Stimulated activated CD8-positive, alpha-beta memory T cell treated with anti-CD3 and anti-CD28 coated beads, Interleukin-12 subunit alpha, Interleukin-12 subunit beta, amount 100 ng/mL, for 24 hours (primary cell): ENCODE data around the gene RP2.

ENCODE experiments used
- DNase-seq: peaks from one replicate; pipeline ENCODE4 v3.0.0-alpha.2; 2020; ENCODE audit errors: extremely low read depth

RP2 gene

DNA sequence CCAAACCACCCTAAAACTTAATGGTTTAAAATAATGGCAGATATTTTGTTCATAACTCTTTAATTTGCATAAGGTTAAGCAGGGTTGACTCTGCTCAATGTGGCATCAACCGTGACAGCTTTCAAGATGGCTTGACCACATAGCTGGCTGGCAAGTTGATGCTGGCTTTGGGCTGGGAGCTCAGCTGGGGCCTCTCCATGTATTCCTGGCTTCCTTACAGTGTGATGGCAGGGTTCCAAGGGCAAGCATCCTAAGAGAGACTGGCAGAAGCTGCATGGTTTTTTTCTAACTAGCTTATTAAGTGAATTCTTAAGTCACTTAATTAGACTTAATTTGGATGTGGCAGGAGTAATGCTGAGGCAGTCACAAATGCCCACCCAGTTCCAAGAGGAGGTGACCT, 4.5 kb downstream of the RP2 start:
- DNase-seq = no peak

DNA sequence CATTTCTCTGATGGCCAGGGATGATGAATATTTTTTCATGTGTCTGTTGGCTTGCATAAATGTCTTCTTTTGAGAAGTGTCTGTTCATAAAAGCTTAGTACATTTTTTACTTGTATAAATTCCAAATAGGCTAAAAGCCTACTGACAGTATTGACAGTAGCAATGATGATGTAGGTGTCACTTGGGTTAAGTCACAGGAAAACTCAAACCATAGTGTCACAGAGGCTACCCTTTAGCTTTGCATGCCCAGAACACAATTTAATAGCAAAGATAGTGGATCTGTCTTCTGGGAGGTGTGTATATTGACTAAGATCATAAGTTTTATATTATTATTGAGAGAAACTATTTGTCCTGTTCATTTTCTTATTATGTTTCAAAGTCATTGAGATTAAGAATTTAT, 8.1 kb downstream of the RP2 start:
- DNase-seq = no peak

DNA sequence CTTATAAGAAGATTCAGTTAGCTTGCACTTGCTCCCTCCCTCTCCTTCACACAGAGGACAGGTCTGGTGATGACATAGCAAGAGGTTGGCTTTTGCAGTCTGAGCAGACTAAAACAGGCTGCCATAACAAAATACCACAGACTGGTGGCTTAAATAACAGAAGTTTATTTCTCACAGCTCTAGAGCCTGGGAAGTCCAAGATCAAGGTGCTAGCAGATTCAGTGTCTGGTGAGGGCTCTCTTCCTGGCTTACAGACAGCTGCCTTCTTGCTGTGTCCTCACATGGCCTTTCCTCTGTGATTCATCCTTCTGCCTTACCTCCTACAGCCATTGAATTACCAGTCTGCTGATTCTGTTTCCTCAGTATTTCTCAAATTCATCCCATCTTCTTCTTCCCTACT, 13.1 kb downstream of the RP2 start:
- DNase-seq = no peak

DNA sequence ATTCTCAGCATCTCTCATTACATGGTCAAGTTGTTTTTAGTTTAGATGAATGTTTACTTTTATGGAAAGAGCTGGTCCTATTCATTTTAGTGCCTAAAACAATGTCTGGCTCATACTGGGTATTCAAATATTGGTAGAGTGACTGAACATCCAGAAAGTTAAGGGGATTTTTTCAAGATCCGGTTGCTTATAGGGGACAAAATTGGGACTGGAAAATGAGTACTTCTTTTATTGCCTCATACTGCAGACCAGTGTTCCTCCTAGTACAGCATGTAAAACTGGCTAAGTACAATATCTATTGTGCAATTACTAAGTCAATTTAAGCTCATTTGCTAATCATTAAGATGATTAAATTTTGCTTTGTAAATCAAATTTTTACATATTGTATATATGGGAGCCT, 13.9 kb downstream of the RP2 start:
- DNase-seq = no peak

DNA sequence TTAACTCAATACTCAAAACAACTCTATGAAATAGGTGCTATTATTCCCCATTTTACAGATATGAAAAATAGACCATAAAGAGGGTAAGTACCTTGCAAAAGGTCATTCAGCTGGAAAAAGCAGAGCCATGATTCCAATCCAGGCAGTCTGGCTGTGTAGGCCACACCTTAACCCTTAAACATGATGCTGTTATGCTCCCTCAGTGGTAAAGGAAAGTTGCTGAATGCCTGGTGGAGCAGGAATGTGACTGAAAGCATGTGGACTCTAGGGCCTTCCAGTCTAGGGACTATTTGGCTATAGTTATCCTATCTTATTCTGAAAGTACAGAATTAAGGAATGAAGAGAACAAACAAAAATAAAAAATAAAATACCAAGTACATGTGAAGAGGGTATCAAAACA, 19.6 kb downstream of the RP2 start:
- DNase-seq = no peak

DNA sequence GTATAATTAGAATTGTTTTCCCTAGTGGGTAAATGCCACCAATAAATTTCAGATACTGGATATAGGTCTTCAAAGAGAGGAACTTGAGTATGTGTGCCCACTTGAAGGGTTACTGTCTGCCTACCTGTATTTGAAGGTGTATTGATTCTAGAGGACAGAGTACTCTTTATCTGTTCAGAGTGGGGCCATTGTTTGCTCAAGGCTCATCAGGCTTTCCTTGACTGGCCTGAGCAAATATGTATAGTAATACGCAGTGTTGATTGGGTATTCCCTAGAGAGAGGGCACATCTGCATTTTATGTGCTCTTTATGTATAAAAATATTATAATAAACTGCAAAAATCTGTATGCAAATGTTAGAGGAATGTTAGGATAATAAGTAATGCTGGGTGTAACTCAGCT, 23.7 kb downstream of the RP2 start:
- no peak for DNase-seq

DNA sequence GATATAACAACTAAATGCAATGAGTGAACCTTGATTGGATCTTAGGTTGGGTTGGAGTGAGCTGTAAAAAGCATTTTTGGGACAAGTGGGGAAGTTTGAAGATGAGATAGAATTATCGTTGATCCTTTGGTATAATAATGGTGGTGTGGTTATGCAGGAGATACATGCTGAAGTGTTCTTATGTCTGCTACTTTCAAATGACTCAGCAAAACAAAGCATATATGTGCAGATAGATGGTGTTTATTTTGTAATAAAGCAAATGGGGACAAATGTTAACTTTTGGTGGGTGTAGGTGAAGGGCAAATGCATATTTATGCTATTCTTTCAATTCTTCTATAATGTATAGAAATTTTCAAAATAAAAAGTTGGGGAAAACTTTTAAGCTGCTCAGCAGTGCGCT, 26.2 kb downstream of the RP2 start:
- no peak for DNase-seq

DNA sequence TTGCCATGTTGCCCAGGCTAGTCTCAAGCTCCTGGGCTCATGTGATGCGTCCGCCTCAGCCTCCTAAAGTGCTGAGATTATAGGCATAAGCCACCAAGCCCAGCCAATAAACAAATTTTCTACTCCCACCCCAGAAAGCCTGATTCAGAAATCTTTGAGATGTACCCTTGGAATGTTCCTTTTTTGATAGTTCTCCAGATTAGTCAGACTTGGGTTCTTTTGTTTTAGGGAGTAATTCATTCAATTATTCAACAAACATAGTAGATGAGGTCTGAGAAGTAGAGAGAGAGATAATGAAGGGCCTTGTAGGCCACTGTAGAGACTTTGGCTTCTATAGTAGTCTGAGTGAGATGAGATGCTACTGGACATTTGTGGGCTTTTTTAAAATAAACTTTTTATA, 27.8 kb downstream of the RP2 start:
- no peak for DNase-seq

DNA sequence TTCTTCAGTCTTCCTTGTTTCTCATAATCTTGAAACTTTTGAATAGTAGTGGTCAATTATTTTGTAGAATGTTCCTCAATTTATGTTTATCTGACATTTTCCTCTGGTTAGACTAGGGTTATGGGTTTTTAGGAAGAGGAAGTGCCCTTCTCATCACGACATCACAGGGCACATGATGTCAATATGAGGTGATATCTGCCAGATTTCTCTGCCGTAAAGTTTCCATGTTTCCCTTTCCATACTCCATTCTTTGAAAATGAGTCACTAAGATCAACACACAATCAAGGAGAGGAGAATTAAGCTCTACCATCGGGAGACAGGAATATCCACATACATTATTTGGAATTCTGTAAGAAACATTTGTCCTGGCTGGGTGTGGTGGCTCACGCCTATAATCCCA, 28.4 kb downstream of the RP2 start:
- DNase-seq = no peak

DNA sequence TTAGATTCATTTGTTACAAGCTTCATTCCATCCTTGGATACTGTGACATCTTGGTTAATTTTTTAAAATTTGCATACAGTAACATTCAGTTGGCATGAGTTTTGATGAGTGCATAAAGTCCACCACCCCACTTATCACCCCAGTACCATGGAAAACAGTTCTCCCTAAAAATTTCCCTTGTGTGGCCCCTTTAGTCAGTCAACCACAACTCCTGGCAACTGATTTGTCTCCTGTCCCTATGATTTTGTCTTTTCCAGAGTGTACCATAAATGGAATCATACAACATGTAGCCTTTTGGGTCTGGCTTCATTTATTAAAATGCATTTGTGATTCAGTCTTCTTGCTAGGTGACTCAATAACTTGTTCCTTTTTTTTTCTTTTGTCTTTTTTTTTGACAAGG, 29.9 kb downstream of the RP2 start:
- no peak for DNase-seq

DNA sequence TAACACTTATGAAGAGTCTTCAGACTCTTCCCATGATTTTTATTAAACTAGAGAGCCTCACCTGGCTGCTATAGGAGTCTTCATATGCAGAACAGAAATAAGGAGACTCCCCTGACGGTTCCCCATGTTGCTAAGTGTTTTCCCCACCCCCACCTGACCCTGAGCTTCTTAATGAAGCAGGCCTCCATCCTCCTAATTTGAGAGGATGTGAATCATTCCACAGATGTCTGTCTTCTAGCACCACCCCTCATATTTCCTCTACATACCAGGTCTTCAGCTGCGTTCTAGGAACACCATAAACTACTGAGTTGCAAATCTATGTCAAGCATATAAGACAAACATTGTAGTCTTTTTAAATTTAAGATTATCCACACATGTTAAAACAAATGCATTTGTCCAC, 36.9 kb downstream of the RP2 start:
- DNase-seq = no peak

DNA sequence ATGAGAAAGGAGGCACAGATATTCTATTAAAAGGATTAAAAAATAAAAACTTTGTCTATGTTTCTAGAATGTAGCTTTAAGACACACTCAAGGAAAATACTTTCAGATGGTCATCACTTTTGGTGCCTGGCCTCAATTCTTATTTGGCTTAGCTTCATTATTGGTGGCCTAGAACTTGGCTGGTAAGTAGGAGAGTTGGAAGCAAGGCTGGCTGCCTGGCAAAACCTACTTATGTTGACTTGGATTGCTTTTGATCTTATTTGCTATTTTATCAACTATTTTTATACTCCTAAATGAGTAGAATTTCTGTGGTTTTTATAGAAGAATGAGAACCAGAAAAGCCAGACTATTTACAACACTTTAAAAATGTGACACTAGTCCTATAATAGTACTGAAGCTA, 40.1 kb downstream of the RP2 start:
- DNase-seq = no peak

DNA sequence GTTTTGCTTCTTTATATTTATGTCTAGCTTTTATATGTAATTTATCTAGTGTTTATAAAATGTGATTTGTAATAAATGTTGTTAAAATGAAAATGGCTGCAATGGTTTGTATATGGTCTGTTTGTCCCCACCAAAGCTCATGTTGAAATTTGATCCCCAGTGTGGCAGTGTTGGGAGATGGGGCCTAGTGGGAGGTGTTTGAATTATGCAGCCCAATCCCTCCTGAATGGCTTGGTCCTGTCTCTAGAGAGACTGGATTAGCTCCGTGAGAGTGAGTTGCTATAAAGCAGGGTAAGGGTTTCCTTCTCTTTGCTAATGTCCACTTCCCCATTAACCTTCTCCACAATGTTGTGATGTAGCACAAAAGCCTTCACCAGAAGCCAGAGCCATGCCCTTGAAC, 45.4 kb downstream of the RP2 start:
- DNase-seq = no peak

DNA sequence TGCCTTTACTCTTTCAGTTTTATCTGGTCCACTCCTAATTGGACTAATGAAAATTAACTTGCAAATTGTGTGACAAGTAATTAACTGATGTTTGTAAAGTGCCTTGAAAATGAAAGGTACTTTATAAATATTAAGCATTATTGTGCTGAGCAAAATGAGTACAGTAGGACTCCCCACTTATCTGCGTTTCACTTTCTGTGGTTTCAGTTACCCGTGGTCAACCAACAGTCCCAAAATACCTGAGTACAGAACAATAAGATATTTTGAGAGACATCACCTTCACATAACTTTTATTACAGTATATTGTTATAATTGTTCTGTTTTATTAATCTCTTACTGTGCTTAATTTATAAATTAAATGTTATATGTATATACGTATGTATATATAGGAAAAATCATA, 48.0 kb downstream of the RP2 start:
- no peak for DNase-seq

DNA sequence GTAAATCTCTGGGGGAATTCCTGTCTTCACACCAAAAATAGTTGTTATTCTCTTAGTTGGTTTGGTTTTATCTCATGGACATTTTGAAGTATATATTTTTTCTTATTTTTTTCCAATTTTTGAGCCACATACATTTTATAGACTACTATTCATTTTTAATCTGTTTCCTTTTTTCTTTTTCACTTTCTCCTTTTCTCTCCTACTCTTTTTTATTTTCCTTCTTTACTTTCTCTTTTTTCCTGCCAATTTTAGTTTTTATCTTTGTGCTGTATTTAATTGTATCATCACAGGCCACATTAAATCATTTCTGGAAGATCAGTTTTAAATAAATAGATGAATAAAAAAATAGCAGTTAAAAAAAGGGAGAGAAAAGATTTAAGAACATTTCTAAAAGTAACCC, 61.4 kb downstream of the RP2 start:
- no peak for DNase-seq

DNA sequence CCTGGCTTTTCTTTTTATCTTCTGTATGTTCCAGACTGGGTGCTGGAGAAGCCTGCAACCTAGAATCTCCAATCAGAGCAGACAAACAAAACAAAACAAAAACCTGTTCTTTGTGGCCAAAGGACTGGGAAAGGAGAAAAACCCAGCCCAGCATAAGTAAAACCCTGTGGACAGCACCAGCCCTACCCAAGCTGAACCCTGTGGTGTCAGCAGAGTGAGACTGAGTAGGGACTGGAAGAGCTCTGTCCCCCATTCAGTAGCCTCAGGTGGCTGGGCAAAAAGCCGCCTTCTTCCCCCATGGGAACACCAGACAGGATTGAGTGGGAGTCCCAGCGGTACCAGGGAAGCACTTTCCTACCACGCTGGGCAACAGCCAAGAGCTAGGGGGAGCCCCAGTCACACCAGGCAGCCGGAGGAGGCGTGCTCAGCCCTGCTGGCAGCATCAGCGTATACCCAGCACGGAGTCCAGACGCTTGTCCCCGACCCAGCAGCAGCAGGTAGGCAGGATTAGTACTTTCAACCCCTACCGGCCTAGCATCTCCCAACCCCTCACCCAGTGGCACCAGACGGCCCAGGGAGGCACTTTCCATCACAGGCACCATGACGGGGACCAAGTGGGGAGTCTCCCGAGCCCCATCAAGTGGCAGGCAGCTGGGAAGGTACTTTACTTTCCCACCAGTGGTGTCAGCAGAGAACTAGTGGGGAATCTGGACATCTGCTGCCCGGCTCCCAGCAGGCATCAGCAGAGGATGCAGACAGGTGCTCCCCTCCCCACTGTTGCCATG, 66.8 kb downstream of the RP2 start:
- no peak for DNase-seq

DNA sequence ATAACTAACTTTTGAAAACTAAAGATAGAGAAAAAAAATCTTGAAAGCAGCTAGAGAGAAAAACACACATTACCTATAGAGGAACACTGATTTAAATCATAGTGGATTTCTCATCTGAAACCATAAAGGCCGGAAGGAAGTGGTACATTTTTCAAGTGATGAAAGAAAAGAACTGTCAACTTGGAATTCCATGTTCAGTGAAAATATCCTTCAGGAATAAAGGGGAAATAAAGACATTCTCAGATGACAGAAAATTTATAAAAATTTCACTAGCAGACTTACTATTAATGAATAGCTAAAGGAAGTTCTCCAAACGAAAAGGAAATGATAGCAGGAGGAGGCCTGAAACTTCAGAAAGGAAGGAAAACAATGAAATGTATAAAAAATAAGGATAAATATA, 67.8 kb downstream of the RP2 start:
- DNase-seq = no peak

DNA sequence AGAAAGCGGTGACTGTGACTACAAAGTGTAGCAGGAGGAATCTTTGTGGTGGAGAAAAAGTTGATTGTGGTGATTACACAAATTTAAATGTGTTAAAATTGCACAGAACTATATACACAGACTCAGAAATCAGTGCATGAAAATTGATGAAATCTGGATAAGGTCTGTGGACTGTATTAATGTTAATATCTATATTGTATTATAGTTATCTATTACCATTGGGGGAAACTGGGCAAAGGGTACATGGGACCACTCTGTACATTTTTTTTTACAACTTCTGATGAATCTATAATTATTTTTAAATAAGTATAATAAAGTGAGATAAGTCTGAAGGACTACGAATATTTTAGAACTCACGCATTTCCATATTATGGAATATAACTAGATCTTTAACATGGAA, 73.6 kb downstream of the RP2 start:
- no peak for DNase-seq

DNA sequence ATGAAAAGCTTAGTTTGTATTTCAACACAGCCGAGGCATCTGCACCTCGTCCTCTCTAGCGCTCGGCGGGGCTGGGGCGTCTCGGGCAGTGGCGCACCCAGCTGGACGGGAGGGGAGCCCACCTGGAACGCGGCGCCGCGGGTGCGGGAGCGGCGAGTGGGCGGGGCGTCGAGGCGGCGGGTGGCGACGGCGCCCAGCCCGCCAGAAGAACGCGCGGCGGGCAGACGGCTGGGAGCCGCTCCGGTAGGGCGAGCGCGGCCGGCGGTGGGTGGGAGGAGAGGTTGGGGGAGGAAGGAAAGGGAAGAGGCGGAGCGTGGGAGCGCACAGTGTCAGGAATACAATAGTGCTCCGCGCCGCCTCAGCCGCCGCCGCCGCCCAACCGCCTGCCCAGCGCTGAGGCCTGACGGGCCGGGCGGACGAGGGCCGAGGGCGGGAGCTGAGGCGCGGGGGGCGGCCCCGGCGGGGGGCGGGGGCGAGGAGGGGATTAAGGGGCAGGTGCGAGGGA, 75.3 kb downstream of the RP2 start, which contains the start of gene JADE3:
Gene JADE3 (plus strand): TSS at position 324 of the 505 bp plus-strand sequence. CDS start 72,474 bp downstream, outside the sequence.
- DNase-seq = no peak

DNA sequence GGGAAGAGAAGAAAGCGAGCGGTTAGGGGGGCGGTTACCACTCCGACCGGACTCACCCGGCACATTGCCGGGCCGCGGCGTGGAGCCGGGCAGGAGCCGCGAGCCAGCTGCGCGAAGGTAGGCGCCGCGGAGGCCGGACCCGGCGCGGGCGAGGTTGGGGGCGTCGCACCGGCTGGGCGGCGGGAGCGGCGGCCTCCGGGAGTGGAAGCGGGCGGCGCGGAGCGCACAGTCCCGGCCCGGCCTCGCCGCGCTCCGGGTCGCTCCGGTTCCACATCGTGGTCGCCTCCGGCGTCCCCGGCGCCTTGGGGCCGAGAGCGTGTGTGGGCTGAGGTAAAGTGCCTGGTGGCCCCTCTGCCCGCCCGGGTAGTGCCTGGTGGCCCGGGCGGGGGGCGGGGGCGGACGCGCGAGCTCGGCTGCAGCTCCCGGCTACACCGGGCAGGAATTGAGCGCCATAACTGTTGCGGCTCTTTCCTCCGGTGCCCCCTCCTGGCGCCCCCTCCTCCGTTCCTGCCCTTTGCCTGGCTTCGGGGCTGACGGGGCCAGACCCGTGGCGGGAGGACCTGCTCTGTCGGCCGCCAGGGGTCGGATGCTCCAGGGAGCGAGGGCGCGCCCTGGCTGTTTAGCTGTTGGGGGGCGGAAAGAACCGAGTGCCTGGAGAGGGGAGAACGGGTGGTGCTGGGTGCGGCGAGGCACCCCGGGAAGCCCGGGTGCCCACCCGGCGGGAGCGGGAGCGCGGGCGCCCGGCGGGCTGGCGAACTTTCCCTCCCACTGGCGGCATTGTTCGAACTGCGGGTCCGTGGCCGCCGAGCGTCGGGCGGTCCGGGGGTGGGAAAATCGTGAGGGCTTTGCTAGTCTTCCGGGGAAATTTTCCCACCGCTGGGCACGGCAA, 76.0 kb downstream of the RP2 start:
- no peak for DNase-seq

DNA sequence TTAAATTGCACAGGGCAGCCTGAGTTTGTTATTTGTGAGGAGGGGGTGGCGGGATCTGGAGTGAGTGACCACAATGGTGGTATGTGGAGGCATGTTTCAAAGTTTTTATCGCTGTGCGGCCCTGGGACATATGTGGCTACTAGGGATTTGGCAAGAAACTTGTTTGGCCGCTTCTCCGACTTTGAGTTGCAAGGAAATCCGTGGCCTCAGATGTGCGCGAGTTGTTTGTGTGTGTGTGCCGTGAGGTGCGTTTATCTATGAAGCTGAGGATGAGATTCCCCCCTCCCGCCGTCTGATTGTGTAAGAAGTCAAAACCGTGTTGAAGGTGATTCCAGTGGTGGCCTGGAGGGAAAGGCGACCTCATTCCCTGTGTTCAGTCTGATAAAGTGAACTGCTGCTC, 76.8 kb downstream of the RP2 start:
- no peak for DNase-seq

DNA sequence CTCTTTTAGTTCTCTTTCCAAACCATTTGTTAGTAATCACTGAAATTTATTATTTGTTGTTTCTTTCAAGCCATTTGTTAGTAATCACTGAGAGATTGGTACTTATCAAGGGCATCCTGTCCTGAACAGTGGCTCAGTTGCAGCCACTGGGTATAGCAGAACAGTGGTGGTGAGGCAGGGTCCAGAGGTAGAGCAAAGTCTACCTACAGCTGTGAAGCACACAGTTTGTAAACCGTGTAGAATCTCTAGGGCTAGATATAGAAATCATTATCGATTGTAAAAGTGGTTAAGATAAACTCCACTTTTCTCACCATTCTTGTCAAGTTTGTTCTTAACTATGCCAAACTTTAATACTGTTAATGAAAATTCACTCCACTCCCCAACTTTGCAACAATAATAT, 79.4 kb downstream of the RP2 start:
- DNase-seq = no peak

DNA sequence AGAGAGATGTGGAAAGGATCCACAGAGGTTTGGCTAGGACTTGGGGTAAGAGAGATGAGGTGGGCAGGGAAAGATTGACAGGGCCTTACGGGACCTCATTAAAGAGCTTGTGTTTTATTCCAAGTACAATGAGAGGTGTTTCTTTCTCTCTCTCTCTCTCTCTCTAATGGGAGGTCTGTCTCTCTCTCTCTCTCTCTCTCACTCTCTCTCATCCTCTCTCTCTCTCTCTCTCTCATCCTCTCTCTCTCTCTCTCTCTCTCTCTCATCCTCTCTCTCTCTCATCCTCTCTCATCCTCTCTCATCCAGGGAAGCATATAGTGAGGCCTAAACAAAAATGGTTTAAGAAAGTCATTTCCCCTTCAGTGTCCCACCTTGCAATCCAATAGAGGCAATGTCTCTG, 80.8 kb downstream of the RP2 start:
- no peak for DNase-seq
